HG02763 (cell line): Measurements from ENCODE around the gene PDLIM5.
"Not testable (repeated sequence)": the region's sequence is repeated elsewhere in the genome, so short reads cannot be mapped to it uniquely, and the experiment has no call there.

Experiments
- ATAC-seq: cut with Tn5 transposase; IDR thresholded peaks from one replicate; pipeline ENCODE4 v1.9.1; 2021; ENCODE audit warnings: mild to moderate bottlenecking, moderate library complexity; ENCODE audit not compliant: unreplicated experiment

The PDLIM5 gene

GRCh38 chr4:94636004-94636403 lies 184.3 kb downstream of the PDLIM5 start:
- ATAC-seq, result no peak

DNA sequence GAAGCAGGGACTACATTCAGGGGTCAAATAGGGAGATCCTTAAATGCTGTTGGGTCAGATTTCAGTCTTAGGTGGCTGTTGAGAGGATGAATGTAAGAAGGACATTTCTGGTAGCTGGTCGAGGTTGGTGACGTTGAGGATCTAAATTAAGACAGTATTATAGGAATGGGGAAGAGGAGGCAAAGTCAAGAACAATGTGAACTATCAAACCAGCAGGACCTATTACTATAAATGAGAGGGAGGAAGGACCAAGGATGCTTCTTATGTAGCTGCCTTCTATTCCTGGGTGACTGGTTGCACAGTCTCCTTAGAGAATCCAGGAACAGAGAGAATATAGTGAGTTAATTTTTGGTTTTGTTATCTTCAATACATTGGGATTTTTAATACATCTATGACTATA lies 187.6 kb downstream of the PDLIM5 start:
- no peak for ATAC-seq

GRCh38 chr4:94640151-94640550 lies 188.4 kb downstream of the PDLIM5 start:
- ATAC-seq, result no peak

DNA sequence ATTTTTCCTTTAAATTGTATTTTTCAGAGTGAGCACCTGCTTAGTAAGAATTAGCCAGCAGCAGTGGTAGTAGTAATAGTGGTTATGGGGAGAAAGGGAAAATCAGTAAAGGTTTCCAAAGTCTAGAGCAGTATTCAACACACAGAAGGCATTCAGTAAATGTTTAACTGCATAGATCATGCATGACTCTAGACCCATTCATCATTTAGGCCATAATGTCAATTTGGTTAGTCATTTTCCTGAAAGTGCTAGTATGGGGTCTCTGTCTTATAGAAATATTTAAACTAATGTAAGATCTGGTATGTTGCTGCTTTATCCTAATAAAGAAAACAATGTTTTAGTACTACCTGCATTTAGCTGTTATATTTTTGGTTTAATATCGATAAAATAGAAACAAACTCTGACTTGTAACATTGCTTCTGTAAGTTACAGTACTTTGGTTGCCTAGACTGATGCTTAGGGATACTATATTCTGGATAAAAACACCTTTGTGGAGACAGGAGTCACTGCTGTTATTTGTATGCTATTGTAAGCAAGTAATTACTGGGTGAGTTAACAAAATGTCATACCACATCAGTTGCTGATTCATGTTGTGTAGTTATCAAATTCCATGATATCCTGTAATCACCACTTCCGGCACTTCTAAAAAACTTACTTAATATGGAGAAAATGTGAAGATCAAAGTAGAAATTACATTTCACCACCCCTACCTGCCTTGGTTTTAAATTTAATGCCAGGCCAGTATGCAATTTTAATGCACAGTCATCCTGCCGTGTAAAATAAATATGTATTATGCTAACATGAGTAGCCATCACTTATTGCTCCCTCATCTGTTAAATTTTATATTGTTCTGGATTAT lies 190.2 kb downstream of the PDLIM5 start:
- no peak for ATAC-seq

GRCh38 chr4:94642561-94642866 lies 190.8 kb downstream of the PDLIM5 start:
- no peak for ATAC-seq

GRCh38 chr4:94648699-94649098 lies 197.0 kb downstream of the PDLIM5 start:
- no peak for ATAC-seq

DNA sequence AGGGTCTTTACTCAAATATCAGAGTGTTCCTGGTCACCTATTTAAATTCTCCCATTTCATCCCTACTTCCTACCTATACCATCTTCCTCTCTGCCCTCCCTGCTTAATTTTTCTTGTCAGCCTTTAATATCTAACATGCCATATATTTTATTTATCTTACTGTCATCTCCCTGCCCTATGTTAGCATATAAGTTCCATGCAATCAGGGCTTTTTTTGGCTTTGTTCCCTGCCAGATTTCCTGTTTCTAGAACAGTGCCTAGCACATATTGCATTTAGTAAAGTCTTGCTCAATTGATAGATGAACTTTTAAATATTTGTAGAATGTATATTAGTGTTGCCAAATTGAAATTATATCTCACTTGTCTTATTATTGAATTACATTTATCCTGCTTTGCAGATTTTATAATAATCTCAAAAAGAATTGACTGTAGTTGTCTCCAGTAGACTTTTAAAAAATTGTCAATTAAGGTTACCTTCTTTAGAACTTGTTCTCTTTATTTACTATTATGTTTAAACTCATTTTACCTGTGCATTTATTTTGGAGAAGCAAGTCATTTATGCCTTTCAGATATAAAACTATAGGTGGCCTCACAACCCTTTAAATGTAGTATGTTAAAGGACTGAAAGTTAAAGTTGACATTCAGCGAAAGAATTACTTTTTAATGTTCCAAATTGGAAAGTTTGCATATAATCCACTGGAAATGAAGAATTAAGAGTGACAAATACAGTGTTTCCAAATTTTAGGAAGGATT lies 197.8 kb downstream of the PDLIM5 start:
- ATAC-seq, result no peak

- ATAC-seq, result no peak
These were observed 198.4 kb downstream of the PDLIM5 start for GRCh38 chr4:94650134-94650495.

- no peak for ATAC-seq
These were observed 198.9 kb downstream of the PDLIM5 start for GRCh38 chr4:94650690-94651089.

DNA sequence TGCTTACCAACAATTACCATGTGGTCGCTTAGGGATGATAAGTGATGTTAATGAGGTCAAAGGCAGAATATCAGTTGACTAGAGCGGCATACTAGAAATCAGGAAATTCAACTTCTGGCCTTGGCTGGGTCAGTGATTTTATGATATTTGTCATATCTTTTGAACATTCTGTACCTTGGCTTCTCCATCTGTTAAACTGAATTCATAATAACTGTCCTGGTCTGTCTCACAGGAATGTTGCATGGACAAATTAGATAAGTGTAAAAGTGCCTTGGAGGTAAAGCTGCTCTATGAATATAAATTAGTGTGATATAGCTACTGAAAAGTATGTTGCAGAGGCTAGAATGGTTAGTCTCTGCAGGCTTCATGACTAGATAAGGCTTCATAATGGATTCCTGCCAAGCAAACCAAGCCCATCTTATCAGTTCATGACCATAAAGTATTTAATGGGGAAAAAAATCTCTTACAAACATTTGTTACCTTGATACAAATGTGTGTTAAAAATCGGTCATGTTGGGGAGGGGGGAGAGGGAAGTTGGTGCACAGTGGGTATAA lies 201.4 kb downstream of the PDLIM5 start:
- no peak for ATAC-seq

DNA sequence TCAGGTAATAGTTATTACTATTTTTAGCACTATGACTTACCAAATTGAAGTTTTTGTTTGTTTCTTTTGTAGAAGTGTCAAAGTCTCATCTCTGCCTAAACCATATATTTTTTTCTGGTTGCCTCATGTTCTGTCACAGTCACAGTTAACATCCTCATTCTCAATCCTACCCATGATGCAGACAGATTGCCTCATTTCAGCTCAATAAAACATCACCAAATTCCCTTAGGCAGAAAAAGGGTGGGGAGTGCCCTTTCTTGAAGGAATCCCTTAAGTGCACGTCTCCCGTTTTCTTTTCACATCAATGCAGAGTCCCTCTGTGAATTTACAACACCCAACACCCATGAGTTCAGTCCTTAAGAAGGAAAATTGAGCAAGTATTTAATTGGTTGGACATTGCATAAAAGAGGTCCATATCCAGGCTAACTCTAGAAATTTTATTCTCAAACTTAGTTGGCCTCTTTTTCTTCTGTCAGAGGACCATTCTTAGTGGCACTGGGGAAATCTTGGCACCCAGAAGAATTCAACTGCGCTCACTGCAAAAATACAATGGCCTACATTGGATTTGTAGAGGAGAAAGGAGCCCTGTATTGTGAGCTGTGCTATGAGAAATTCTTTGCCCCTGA lies 202.4 kb downstream of the PDLIM5 start:
- no peak for ATAC-seq

DNA sequence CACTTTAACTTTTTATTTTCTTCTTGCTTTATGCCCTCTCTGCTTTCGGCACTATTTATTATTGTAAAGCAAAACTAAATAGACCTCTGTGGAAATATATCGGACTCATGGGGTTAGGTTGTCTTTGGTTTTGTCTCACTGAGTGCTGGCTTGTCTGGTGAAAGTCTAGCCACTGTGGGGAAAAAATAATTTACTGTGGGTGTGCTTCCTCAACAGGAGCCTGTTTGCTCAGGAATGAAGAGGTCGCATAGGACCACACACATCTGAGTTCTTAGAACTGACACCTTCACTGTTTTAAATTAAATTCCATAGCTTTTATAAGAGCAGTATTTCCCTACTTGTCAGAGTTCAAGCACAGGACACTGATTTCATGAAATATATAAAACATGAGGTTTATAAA lies 203.0 kb downstream of the PDLIM5 start:
- no peak for ATAC-seq

GRCh38 chr4:94660614-94661013 lies 208.9 kb downstream of the PDLIM5 start:
- ATAC-seq, result no peak

DNA sequence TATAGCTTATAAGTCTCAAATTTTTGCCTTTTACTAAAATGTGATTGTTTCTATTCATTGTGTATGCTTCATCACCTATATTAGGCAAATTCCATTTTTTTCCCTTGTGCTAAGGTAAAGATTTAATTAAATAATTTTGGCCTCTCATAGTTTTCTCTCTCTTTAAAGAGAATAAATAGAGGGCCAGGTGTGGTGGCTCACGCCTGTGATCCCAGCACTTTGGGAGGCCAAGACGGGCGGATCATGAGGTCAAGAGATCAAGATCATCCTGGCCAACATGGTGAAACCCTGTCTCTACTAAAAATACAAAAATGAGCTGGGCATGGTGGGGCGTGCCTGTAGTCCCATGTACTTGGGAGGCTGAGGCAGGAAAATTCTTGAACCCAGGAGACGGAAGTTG lies 213.3 kb downstream of the PDLIM5 start:
- ATAC-seq, result not testable (repeated sequence)

- no peak for ATAC-seq
These were observed 214.0 kb downstream of the PDLIM5 start for GRCh38 chr4:94665500-94666404.

DNA sequence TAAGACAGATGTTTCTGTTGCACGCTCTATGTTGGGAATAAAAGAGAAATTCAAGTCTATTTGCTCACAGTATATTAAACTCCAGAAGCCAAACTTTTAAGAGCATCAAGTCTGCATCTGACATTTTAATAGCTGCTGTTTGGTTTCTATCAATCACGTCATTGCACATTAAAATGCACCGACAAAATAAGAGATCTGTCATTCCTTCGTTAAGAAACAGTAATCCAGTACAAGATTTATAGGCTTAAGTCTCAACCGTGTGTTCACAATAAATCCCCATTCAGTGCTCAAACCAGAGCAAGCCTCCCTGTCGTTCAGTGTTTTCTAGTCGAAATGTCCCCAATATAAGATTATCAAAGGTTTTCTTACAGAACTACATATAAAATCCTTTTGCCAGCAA lies 217.0 kb downstream of the PDLIM5 start:
- no peak for ATAC-seq

GRCh38 chr4:94669672-94670664 lies 218.2 kb downstream of the PDLIM5 start:
- no peak for ATAC-seq

GRCh38 chr4:94671113-94671512 lies 219.4 kb downstream of the PDLIM5 start:
- ATAC-seq, result no peak

DNA sequence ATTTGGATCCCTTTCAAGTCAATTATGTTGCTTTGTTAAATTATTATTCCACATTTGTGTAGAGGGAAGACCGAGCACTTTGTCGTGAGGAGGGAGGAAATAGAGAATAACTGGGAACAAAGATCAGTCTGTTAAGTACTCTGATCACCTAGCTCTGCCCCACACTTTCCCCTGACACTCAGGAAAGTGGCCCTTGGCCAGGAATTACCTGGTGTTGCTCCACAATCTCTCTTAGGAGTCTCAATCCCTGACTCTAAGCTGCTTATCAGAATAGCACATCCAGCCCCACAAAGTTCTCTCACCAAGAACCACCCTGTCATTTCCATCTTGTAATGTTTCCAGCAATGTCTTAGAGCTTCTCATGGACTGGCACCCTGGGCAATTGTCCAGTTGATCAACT lies 222.2 kb downstream of the PDLIM5 start:
- ATAC-seq, result no peak
